ENCODE results near the gene CAPN14. TPM values are rescaled to one million over a fixed set of nuclear protein-coding genes. Genes with fewer than 3 reads are reported as not detected.
"Not testable (repeated sequence)": the region's sequence is repeated elsewhere in the genome, so short reads cannot be mapped to it uniquely, and the experiment has no call there.

The CAPN14 gene
- total RNA-seq, 1 experiment from 2014 or later: not detected

DNA sequence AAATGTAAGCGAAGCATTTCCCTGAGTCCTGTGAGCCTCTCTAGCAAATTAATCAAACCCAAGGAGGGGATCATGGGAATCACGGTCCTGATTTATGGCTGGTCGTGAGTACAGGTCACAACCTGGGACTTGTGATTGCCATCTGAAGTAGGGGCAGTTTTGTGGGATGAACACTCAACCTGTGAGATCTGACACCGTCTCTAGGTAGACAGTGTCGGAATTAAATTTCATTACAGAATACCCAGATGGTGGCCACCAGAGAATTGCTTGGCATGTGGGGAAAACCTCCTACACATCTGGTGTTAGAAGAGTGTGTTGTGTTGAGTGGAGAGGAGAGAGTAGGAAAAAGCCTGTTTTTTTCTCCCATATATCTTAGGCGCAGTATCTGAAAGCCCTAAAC is 12.5 kb downstream of the CAPN14 start:
- in situ Hi-C loops (cut with HindIII; ENCODE audit: low sequenced_read_pairs): no loop called here

DNA sequence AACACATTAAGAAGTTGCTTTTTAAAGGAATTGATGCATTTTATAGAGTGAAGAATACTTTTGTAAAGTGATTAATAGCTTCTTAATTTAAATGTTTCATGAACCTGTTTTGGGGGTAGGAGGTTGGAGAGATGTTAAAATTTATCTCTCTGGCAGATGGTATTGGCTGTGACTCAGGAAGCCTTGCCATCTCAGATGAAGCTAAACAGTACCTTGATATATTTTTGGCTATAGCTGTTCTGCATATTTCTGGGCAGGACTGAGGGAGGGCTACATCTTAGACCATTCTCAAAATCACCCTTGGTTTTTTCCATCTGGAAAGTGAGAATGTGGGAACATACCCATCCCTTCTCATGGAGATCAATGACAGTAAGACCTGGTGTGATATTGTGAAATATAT is 13.4 kb downstream of the CAPN14 start:
- in situ Hi-C loops (cut with HindIII; ENCODE audit: low sequenced_read_pairs): no loop called here
- peak; percentile 90 for DNase-seq (ENCODE audit: low spot score)

More for the DNA sequence above, 12.5 kb downstream of the CAPN14 start:
- peak; percentile 9 for DNase-seq (ENCODE audit: low spot score)

DNA sequence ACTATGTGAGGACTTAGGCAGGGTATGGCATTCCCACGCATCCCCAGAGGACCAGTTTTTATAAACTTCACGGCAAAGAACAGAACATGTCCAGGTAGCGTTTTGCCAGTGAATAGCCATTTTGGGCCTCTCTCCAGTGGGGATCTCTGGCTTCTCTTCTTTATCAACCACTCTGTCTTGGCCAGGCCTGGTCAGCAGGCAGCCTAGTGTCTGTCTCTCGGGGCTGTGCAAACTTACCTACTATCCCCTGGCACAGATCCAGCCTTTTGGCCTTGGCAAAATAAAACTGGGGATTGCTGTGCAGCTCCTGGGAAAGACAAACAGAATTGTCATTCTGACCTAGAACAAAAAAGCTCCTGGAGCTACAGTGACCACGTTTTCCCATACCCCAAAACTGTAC is 14.5 kb downstream of the CAPN14 start:
- peak; percentile 63 for DNase-seq (ENCODE audit: low spot score)
- in situ Hi-C loops (cut with HindIII; ENCODE audit: low sequenced_read_pairs): no loop called here

DNA sequence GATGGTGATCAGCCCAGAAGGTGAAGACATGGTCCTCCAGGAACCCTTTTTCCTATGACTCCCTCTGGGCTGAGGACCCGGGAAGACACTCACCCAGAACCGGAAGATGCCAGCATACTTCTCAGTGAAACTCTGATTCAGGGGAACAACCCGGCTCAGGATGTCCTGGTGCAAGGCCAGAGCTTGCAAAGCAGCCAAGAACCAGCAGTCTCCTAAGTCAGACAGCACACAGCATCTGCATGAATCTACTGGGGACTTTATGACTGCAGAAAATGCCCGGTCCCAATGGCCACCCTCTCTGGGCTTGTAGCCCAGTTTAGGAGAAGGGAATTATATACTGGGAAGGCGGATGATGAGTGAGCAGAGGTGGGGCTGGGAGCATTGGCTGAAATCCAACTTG is 15.3 kb downstream of the CAPN14 start:
- in situ Hi-C loops (cut with HindIII; ENCODE audit: low sequenced_read_pairs): no loop called here
- peak; percentile 30 for DNase-seq (ENCODE audit: low spot score)

DNA sequence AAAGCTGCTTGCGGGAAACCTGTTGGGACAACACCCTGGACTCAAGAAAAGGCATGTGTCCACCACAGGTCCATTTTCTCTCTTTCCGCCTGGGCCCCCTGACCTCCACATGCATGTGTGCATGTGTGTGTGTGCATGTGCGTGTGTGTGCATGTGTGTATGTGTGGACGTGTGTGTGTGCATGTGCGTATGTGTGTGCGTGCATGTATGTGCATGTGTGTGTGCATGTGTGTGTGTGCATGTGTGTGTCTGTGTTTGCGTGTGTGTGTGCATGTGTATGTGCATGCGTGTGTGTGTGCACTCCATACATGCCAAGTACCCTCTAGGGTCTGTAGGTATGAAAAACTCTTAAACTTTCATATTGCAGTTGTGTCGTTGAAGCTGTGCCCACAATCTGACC is 16.3 kb downstream of the CAPN14 start:
- in situ Hi-C loops (cut with HindIII; ENCODE audit: low sequenced_read_pairs): no loop called here
- no peak for DNase-seq (ENCODE audit: low spot score)

DNA sequence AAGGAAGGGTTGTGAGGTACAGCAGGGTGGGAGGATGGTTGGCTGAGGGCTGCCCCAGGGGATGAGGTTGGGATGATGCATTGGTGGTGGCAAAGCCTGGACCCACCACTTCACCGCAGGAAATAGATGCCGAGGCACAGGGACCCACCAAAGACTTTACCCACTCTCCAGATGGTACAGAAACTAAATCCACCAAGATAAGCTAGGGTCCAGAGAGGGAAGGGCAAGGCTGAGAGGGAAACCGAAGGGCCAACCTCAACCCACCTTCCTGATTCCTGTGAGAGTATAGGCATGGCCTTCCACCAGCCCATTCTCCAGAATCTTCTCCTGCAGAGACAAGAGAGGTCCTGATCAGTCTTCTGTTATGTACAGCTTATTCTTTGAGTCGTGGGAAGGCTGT is 18.1 kb downstream of the CAPN14 start:
- no peak for DNase-seq (ENCODE audit: low spot score)
- in situ Hi-C loops (cut with HindIII; ENCODE audit: low sequenced_read_pairs): no loop called here

DNA sequence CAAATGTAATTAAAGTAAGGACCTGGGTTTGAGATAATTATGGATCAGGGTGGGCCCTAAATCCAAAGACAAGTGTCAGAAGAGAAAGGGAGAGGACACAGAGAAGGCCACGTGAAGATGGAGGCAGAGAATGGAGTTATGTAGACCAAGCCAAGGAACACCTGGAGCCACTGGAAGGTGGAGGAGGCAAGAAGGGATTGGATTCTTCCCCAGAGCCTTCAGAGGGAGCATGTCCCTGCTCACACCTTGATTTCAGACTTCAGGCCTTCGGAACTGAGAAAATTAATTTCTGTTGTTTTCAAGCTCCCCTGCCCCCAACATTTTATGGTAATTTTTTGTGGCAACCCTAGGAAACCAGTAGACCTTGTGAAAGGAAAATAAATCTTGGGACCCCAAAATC is 19.6 kb downstream of the CAPN14 start:
- in situ Hi-C loops (cut with HindIII; ENCODE audit: low sequenced_read_pairs): no loop called here
- no peak for DNase-seq (ENCODE audit: low spot score)

DNA sequence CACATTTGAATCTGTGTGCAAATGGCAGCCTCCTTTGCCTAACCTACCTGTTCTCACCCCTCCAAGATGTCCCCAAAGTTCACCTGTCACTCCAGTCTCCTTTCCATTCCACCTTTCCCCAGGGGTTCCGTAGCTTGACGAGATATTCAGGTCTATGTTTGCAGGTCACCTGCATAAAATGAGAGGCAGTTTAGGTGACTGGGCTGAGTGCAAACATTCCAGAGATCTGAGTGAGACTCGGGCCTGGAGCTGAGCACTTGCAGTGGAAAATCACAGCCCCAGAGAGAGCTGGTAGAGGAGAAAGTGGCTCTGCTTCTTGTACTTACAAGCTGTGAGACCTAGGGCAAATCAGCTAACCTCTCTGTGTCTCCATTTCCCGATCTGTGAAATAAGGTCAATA is 20.1 kb downstream of the CAPN14 start:
- in situ Hi-C loops (cut with HindIII; ENCODE audit: low sequenced_read_pairs): no loop called here
- DNase-seq (ENCODE audit: low spot score): no peak

DNA sequence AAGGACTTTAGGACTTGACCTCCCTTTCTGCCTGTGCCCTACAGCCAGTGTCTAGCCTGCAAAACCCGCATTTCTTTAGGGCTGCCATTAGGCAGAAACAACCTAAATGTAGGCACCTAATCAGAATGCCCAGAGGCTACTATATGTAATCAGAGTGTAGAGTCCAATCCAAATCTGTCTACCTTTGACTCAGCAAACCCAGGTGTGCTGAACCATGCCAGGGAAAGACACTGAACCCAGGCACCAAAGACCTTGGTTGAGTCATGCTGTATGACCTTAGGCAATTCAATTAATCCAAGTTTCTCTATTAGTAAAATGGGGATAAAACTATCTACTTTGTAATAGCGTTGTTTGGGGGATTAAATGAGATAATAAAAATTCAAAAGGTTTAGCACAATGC is 20.7 kb downstream of the CAPN14 start:
- in situ Hi-C loops (cut with HindIII; ENCODE audit: low sequenced_read_pairs): no loop called here
- DNase-seq (ENCODE audit: low spot score): no peak

DNA sequence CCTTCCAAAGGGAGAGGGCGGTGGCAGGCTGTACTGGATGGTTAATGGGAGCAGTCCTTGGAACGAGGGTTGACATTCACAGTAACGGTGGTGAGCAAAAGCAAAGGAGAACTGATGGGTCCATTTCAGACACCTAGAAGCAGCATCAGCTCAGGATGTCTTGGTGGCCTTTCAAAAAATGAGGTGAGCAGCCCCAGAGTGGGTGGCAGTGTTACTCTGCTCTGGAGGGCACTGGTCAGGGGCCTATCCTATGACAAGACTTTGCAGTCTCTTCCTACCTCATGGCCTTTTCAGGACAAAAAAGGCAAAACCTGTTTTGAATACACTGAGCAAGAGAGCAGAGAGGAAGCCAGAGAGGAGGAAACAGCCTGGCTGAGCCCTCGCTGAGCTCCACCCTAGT is 23.5 kb downstream of the CAPN14 start:
- in situ Hi-C loops (cut with HindIII; ENCODE audit: low sequenced_read_pairs): no loop called here
- no peak for DNase-seq (ENCODE audit: low spot score)

DNA sequence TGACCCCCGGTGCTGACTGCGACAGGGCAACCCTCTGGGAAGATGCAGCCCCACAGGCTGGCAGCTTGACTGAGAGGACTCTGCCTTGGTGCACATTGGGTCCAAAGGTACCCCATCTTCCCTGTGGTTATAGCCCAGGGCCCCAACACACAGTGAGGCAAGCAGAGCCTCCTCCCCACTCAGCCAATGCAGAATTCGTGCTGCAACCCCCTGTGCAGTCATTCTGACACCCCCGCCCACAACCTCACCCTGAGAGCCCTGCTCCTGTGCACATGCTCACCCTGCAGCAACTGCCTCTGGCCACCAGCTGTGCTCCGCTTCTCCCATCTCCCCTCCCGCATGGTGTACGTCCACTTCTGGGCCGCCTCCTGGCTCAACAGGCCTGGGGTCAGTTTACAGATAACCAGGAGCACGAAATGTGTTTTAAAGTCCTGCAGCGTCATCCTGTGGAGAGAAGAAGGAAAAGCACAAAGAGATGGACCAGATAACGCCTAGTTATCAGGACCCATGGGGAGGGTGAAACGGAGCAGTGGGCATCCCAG is 24.4 kb downstream of the CAPN14 start:
- no peak for DNase-seq (ENCODE audit: low spot score)
- in situ Hi-C loops (cut with HindIII; ENCODE audit: low sequenced_read_pairs): no loop called here

DNA sequence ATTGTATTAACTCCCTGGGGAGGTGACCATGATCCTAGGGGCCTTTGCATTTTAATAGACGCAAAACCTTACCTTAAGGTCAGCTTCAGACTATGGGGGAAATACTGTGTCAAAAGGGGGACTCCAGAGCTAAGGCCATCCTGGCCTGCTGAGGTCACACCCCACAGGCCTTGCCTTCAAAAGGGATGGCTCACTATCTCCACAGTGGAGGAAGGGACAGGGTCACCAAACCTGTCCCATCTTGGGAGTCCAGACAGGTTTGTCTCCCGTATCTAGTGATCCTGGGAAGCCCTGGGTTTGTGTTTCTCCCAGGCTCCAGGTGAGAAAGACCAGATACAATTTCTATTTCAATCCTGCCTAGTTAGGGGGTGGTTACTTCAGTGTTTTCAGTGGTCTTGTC is 24.9 kb downstream of the CAPN14 start:
- in situ Hi-C loops (cut with HindIII; ENCODE audit: low sequenced_read_pairs): no loop called here
- no peak for DNase-seq (ENCODE audit: low spot score)

DNA sequence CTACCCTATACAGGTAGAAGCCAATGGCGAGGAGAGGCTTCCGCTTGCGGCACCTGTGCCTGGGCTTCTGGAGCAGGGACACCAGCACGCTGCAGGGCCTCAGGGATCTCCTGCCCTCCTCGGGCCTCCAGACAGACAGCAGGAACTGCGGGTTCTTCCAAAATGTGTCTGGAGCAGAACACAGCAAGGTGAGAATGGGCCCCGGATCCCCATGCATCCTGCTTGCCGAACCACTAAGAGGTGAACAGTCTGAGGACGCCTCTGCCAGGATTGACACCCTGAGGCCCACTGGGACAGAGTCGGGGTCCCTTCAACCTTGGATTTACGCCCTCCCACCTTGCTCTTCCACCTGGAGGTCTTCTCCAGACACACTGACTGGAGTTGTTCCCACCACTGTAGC is 25.4 kb downstream of the CAPN14 start:
- in situ Hi-C loops (cut with HindIII; ENCODE audit: low sequenced_read_pairs): no loop called here
- no peak for DNase-seq (ENCODE audit: low spot score)

DNA sequence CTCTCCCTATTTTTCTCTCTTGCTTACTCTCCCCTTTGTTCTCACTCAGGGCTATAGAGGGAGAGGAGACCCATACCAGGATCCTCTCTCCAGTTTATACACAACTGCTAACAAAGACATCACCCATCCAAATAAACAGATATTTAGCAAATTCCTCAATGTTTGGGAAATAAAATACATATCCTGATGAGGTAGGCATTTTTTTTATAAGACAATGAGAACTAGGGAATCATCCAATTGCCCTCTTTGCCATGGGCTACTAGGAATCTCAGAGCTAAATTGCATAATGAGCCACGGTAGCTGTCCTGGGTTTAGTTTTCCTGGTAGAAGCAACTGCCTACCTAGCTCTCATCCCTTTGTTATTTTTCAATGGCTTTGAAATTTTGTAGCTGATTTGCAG is 27.1 kb downstream of the CAPN14 start:
- no peak for DNase-seq (ENCODE audit: low spot score)
- in situ Hi-C loops (cut with HindIII; ENCODE audit: low sequenced_read_pairs): no loop called here

DNA sequence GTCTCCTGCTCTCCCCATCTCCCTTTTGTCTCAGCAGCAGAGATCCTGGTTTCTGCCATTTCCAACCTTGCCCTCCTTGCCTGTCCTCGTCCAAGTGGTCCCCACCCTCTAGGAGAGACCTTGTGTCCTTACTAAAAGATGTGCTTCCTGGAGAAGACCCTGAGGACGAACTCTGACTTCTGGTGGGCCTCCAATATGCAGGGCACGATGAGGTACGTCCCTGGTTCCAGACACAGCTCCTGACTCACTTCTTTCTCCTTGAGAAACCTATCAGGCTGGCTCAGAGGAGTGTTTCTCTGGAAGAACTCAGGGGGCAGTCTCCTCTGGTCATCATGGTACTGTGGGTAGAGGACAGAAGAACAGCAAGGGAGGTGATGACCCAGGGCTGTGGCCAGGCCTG is 28.2 kb downstream of the CAPN14 start:
- in situ Hi-C loops (cut with HindIII; ENCODE audit: low sequenced_read_pairs): no loop called here
- no peak for DNase-seq (ENCODE audit: low spot score)

DNA sequence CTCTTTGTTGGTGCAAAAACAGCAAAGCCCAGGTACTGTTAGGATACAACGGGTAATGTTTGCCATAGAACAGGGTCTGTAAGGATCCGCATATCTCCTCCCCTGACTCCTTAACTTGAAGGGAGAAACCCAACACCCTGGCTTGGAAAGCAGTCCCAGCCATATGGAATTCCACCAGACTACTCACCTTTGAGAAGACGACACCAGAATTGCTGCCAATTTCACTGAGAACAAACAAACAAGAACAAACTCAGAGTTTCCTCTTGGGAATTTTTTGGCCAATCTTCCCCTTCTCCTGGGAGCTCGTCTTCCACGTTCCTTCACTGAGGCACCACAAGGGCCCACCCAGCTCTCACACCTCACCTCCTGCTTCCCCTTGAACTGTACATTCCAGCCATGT is 29.2 kb downstream of the CAPN14 start:
- in situ Hi-C loops (cut with HindIII; ENCODE audit: low sequenced_read_pairs): no loop called here
- DNase-seq (ENCODE audit: low spot score): no peak

DNA sequence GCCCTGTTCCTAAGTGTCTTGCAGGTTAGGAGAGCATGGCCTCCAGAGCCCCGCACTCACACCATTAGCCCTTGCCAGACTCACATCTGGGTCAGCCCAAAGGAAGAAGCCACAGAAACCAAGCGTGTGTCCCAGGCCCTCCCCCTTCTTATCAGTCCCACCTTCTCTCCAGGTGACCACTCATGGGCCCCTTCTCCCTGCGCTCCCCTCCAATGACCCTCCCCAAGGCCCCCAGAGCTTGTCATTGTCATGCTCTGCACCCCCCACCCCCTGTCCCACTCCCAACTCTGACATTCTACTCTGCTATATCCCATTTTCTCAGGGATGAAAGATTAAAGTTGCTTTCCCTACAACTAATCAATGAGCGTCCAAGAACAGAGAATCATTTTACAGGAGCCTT is 30.1 kb downstream of the CAPN14 start:
- in situ Hi-C loops (cut with HindIII; ENCODE audit: low sequenced_read_pairs): no loop called here

DNA sequence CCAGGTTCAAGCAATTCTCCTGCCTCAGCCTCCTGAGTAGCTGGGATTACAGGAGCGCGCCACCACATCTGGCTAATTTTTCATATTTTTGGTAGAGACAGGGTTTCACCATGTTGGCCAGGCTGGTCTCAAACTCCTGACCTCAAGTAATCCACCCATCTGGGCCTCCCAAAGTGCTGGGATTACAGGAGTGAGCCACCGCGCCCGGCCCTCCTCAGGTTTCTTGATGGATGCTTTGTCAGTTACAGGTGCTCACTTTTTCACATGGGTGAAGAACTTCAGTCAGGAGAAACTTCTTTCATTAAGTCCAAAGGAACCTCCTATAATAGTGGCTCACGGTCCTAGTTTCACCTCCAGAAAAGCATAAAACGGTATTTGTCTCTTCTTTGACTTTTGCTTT is 33.3 kb downstream of the CAPN14 start:
- DNase-seq (ENCODE audit: low spot score); in situ Hi-C loops (cut with HindIII; ENCODE audit: low sequenced_read_pairs): not testable (repeated sequence)

More for the DNA sequence above, 30.1 kb downstream of the CAPN14 start:
- DNase-seq (ENCODE audit: low spot score): no peak

DNA sequence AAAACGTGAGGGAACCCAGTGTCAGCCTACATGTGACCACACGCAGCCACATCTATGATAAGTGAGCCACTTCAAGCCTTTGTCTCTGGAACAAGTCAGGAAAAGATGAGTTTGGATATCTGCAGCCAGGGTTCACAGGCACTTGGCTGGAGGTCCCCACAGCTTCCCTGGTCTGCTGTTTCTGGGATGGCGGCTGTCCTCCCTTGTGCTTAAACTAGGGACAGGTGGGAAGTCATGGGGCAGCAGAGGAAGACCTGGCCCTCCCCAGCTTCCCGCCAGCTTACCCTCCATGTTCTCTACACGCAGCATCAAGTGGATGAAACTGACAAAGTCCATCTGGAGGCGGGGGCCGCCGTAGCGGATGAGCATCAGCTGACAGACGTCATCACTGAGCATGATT is 40.6 kb downstream of the CAPN14 start:
- no peak for DNase-seq (ENCODE audit: low spot score)
- in situ Hi-C loops (cut with HindIII; ENCODE audit: low sequenced_read_pairs): no loop called here

DNA sequence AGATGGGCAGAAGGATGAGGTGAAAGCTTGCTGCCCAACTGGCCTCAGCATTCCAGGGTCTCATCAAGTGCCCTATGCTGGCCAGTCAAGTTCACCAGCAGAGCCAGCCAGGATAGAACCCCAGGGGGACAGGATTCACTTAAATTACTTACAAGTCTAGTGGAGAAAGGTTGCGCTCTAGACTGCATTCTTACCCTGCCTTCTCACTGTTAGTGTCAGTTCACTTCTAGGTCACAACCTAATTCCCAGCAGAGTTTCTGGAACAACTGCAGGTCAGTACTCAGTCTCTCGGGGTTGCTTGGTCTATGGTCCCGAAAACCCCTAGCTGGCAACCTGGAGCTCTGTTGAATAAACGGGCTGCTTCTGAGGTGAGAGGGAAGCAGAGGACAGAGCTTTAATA is 46.2 kb downstream of the CAPN14 start:
- no peak for DNase-seq (ENCODE audit: low spot score)
- in situ Hi-C loops (cut with HindIII; ENCODE audit: low sequenced_read_pairs): no loop called here

DNA sequence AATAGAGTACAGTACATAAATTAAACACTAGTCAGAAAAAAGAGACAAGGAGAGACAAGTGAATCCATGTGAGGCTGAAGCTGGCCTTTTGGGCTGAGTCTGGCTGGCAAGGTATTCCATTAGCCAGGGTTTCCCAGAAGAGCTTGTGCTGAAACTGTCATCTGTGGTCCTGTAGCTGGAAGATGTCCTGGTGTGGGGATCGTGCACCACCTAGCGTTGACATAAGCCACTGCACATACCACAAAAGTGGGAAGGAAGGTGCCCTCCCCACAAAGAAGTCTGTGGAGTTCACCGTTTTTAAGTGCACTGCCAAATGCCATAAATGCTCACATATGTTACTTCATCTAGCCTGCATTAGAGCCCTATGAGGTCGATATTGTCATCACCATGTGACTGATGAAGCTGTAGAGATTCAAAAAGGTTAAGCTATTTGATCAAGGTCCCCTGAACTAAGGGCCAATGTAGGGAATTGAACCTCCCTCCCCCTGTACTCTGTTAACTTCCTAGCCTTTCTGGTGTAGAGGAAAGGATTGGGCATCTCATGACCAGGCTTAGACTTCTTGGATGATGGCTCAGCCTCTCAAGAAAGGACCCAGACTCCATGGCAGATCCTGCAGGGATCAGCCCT is 47.1 kb downstream of the CAPN14 start:
- in situ Hi-C loops (cut with HindIII; ENCODE audit: low sequenced_read_pairs): no loop called here
- peak; percentile 88 for DNase-seq (ENCODE audit: low spot score)
